ENCODE results near the gene LYST. TPM values are rescaled to one million over a fixed set of nuclear protein-coding genes. Genes with fewer than 3 reads are reported as not detected.

The LYST gene
- total RNA-seq, 2 experiments from 2014 or later, result 77.4 to 87.3 TPM

GRCh38 chr1:235874261-235874660 lies 7.6 kb upstream of the LYST start:
- ChIA-PET POLR2A (interaction anchor here (0.7 to 4.2 kb wide), 4 partner anchors 11 to 97 kb away, joined by 3 to 27 read pairs (median 5); no protein-coding TSS in a partner anchor), CTCF (interaction anchor here (1.0 to 1.1 kb wide), 2 partner anchors 8 to 97 kb away, joined by 4 read pairs; no protein-coding TSS in a partner anchor)
- Mint-ChIP-seq H3K4me3 (no peak overlapping the region), H3K9me3 (no peaks in the 10 kb centered on the region), H3K27ac (peak overlapping the region; percentile 98), H3K27me3 (no peaks in the 10 kb centered on the region), H3K36me3 (ENCODE audit: low read depth) (peaks cover 10% of the 10 kb centered on the region), H3K4me1 (ENCODE audit: low read depth) (peaks cover 72% of the 10 kb centered on the region)
- intact Hi-C loops (cut with micrococcal nuclease), result no loop called here
- DNase-seq (no peak), ATAC-seq (no peak)
- TF ChIP-seq CTCF (IDR thresholded peaks at IDR 0.05), result no peak

GRCh38 chr1:235873571-235873970 lies 6.9 kb upstream of the LYST start:
- peaks cover 67% of the 10 kb centered on the region for H3K4me1 Mint-ChIP-seq (ENCODE audit: low read depth)
- H3K9me3 Mint-ChIP-seq, result no peaks in the 10 kb centered on the region
- no peak for TF ChIP-seq CTCF (IDR thresholded peaks at IDR 0.05)
- H3K27ac Mint-ChIP-seq, result peak overlapping the region; percentile 98
- H3K4me3 Mint-ChIP-seq, result no peak overlapping the region
- ATAC-seq, result no peak
- intact Hi-C loops (cut with micrococcal nuclease), result loop anchor here (2.0 kb wide), 1 partner anchor 79 kb away; no protein-coding TSS in a partner anchor
- DNase-seq, result no peak
- peaks cover 10% of the 10 kb centered on the region for H3K36me3 Mint-ChIP-seq (ENCODE audit: low read depth)
- H3K27me3 Mint-ChIP-seq, result no peaks in the 10 kb centered on the region
- ChIA-PET CTCF (no interaction called here), POLR2A (interaction anchor here (4.2 kb wide), 1 partner anchor 14 kb away, joined by 27 read pairs; no protein-coding TSS in a partner anchor)

- H3K27me3 Mint-ChIP-seq, result no peaks in the 10 kb centered on the region
- POLR2A ChIA-PET, result interaction anchor here (1.1 to 4.2 kb wide), 2 partner anchors 10 to 15 kb away, joined by 7 to 27 read pairs; no protein-coding TSS in a partner anchor
- ATAC-seq (peak; percentile 73), DNase-seq (peak; percentile 76)
- peak overlapping the region; percentile 98 for H3K27ac Mint-ChIP-seq
- CTCF ChIA-PET, result no interaction called here
- no peak for TF ChIP-seq CTCF (IDR thresholded peaks at IDR 0.05)
- H3K4me1 Mint-ChIP-seq (ENCODE audit: low read depth), result peaks cover 66% of the 10 kb centered on the region
- intact Hi-C loops (cut with micrococcal nuclease), result loop anchor here (2.0 kb wide), 1 partner anchor 80 kb away; no protein-coding TSS in a partner anchor
- H3K9me3 Mint-ChIP-seq, result no peaks in the 10 kb centered on the region
- peaks cover 8% of the 10 kb centered on the region for H3K36me3 Mint-ChIP-seq (ENCODE audit: low read depth)
- H3K4me3 Mint-ChIP-seq, result no peak overlapping the region
These were observed 6.3 kb upstream of the LYST start for GRCh38 chr1:235873045-235873444.

- H3K27ac Mint-ChIP-seq, result peak overlapping the region; percentile 98
- no peak for TF ChIP-seq CTCF (IDR thresholded peaks at IDR 0.05)
- CTCF ChIA-PET, result no interaction called here
- intact Hi-C loops (cut with micrococcal nuclease), result loop anchor here (2.0 kb wide), 1 partner anchor 81 kb away; no protein-coding TSS in a partner anchor
- H3K36me3 Mint-ChIP-seq (ENCODE audit: low read depth), result peaks cover 8% of the 10 kb centered on the region
- peaks cover 60% of the 10 kb centered on the region for H3K4me1 Mint-ChIP-seq (ENCODE audit: low read depth)
- no peaks in the 10 kb centered on the region for H3K27me3 Mint-ChIP-seq
- DNase-seq (no peak), ATAC-seq (no peak)
- no peaks in the 10 kb centered on the region for H3K9me3 Mint-ChIP-seq
- POLR2A ChIA-PET, result interaction anchor here (1.1 to 1.8 kb wide), 2 partner anchors 9 to 16 kb away, joined by 4 to 7 read pairs; no protein-coding TSS in a partner anchor
- no peak overlapping the region for H3K4me3 Mint-ChIP-seq
These were observed 5.6 kb upstream of the LYST start for GRCh38 chr1:235872270-235872669.

- peaks cover 41% of the 10 kb centered on the region for H3K4me1 Mint-ChIP-seq (ENCODE audit: low read depth)
- no peak for TF ChIP-seq CTCF (IDR thresholded peaks at IDR 0.05)
- peak; percentile 65 for DNase-seq
- intact Hi-C loops (cut with micrococcal nuclease), result loop anchor here (2.0 to 5.0 kb wide), 2 partner anchors 21 to 104 kb away; no protein-coding TSS in a partner anchor
- H3K27me3 Mint-ChIP-seq, result no peaks in the 10 kb centered on the region
- ChIA-PET POLR2A (interaction anchor here (0.9 to 4.5 kb wide), 9 partner anchors 9 to 104 kb away, joined by 3 to 33 read pairs (median 4); no protein-coding TSS in a partner anchor), CTCF (interaction anchor here (0.8 to 5.6 kb wide), 6 partner anchors 18 to 104 kb away, joined by 3 to 91 read pairs (median 5); no protein-coding TSS in a partner anchor)
- H3K27ac Mint-ChIP-seq, result peak overlapping the region; percentile 97
- peaks cover 39% of the 10 kb centered on the region for H3K36me3 Mint-ChIP-seq (ENCODE audit: low read depth)
- H3K4me3 Mint-ChIP-seq, result peak overlapping the region; percentile 98
- H3K9me3 Mint-ChIP-seq, result no peaks in the 10 kb centered on the region
- ATAC-seq, result peak; percentile 32
These were observed 1.3 kb upstream of the LYST start for GRCh38 chr1:235867903-235868469.
